ENCODE results near the gene BAZ1B.

- TF ChIP-seq CTCF (conservative IDR thresholded peaks at IDR 0.05; ENCODE audit: low read length) (no peak), EZH2phosphoT487 (IDR thresholded peaks at IDR 0.05; ENCODE audit: borderline replicate concordance, low read depth, low read length) (no peak)
These were observed 3.6 kb downstream of the BAZ1B start for GRCh38 chr7:73518470-73518869.

All from OCI-LY7 (cell line).